LNCaP clone FGC (cell line): Measurements from ENCODE around the gene CREBRF.
"Not testable (repeated sequence)": the region's sequence is repeated elsewhere in the genome, so short reads cannot be mapped to it uniquely, and the experiment has no call there.

Experiments used
- DNase-seq: peaks from one replicate; pipeline ENCODE4 v3.0.0-alpha.2; 2011; ENCODE audit warnings: low read depth
- H3K4me3 ChIP-seq: 2 replicates; pipeline ENCODE4 v1.5.1; 2011; ENCODE audit warnings: mild to moderate bottlenecking, low read depth, low read length, control low read depth
- CTCF ChIP-seq: IDR thresholded peaks from 2 replicates; pipeline ENCODE4 v1.5.1; 2012; ENCODE audit warnings: mild to moderate bottlenecking; ENCODE audit not compliant: control insufficient read depth, insufficient read depth; ENCODE audit errors: extremely low read depth

Gene CREBRF

DNA sequence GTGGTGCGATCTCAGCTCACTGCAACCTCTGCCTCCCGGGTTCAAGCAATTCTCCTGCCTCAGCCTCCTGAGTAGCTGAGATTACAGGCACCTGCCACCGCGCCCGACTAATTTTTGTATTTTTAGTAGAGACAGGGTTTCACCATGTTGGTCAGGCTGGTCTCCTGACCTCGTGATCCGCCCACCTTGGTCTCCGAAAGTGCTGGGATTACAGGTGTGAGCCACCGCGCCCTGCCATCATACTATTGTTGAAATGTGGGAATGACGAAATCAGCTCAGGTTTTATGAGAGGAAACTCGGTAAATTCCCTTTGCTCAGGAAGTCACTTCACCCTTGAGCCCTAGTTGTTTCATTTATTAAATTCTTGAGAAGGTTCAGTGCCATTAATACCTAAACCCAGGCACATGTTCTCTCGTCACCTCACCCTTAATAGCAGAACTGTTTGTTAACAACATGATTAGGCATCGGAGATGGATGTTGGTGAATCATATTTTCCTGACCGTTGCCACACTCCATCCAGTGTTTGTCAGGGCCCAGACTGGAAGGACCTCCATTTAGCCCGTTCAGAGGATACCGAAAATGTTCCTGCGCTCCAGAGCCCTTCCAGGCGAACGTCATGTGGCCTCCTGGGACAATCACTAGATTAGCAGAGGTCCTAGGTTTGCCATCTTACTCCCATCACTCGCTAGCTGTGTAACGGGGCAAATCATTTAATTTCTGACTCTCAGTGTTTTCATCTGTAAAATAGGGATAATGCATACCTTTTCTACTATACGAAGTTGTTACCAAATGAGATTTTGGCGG lies 20.0 kb upstream of the CREBRF start:
- no peak overlapping the region for H3K4me3 ChIP-seq
- TF ChIP-seq CTCF = no peak
- no peak for DNase-seq

DNA sequence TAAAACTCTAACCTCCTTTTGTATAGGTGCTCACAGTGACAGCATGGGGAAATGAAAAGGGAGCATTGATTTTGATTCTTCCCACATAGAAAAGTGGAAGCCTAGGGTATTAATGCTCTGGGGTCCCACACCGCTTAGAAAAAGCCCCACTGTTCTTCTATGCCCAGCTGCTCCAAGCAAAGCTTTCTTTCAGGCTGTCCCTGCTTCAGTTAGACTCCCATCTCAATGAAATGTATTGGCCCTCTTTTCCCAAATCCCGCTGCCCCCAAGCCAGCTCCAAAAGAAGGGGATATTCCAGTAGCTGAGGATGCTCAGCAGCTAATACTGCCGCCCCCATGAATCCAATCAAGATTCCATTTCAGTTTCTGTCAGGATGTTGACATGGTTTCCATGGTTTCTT lies 17.0 kb upstream of the CREBRF start:
- H3K4me3 ChIP-seq = no peak overlapping the region
- DNase-seq = no peak
- no peak for TF ChIP-seq CTCF

DNA sequence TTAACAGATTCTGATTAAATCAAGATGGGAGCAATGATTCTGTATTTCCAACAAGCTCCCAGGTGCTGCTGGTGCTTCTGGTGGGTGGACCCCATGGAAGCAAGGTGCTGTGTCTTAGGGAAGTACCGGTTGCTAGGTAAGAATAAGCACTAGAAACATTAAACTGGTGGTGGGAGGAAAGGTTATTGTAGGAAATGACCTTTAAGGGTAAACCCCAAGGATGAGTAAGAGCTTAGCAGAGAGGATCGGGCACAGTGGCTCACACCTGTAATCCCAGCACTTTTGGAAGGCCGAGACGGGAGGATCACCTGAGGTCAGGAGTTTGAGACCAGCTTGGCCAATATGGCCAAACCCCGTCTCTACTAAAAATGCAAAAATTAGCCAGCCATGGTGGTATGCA lies 16.2 kb upstream of the CREBRF start:
- no peak overlapping the region for H3K4me3 ChIP-seq
- no peak for DNase-seq
- TF ChIP-seq CTCF = no peak

GRCh38 chr5:173041881-173042762 lies 14.0 kb upstream of the CREBRF start:
- no peak for DNase-seq
- H3K4me3 ChIP-seq = no peak overlapping the region
- no peak for TF ChIP-seq CTCF

- DNase-seq = peak; percentile 72
- no peak overlapping the region for H3K4me3 ChIP-seq
- TF ChIP-seq CTCF = no peak
Observed at GRCh38 chr5:173042763-173043107, 13.4 kb upstream of the CREBRF start.

DNA sequence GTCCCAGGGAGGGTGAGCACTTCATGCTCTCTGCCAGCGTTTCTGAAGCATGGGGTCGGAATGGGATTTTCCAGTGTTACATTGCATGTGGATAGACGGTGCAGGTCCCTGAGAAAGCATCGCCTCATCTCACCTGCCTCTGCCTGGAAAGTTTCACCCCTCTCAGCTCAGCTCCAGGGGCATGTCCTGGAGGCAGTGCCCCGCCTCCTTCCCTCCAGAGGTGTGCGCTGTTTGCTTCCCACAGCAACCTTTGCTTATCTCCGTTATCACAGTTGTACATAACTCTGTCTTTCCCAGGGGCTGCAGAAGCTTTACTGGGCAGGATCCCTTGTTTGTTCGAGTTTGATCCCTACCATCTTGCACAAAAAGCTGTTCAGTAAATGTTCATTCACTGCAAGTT lies 10.7 kb upstream of the CREBRF start:
- no peak for DNase-seq
- no peak overlapping the region for H3K4me3 ChIP-seq
- no peak for TF ChIP-seq CTCF

DNA sequence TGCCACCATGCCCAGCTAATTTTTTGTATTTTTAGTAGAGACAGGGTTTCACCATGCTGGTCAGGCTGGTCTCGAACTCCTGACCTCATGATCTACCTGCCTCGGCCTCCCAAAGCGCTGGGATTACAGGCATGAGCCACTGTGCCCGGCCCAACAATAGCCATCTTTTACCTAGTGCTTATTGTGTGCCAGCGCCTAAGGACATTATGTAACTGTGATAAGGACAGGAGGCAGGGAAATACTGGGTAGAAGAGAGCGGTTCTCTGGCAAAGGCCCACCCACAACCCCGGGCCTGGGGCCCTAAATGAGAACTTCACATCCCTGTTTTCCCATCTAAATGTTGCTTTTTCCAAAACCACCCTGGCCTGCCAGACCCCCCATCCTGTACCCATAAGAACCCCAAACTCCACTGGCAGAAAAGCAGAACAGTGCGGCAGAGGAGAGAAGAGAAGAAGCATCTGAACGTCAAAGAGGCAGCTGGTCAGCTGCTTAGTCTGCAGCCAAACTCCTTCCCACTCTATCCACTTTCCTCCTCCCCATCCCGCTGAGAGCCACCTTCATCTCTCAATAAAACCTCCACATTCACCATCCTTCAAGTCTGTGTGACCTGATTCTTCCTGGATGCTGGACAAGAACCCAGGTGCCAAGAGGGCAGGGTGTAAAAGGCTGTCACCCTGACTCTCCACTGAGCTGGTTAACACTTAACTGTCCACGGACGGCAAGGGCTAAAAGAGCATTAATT lies 8.9 kb upstream of the CREBRF start:
- DNase-seq, H3K4me3 ChIP-seq: not testable (repeated sequence)
